Measurements from ENCODE around the gene RBM39. TPM values are rescaled to one million over a fixed set of nuclear protein-coding genes. Genes with fewer than 3 reads are reported as not detected.
A peak's percentile ranks its signal among the peaks of the same experiment; 100 is the strongest.

Gene RBM39
- total and polyA plus RNA-seq, 10 of the 15 experiments (the other 5 are each of a cell fraction or from before 2014, with no cell fraction given): 135 to 280 (median 217) TPM

DNA sequence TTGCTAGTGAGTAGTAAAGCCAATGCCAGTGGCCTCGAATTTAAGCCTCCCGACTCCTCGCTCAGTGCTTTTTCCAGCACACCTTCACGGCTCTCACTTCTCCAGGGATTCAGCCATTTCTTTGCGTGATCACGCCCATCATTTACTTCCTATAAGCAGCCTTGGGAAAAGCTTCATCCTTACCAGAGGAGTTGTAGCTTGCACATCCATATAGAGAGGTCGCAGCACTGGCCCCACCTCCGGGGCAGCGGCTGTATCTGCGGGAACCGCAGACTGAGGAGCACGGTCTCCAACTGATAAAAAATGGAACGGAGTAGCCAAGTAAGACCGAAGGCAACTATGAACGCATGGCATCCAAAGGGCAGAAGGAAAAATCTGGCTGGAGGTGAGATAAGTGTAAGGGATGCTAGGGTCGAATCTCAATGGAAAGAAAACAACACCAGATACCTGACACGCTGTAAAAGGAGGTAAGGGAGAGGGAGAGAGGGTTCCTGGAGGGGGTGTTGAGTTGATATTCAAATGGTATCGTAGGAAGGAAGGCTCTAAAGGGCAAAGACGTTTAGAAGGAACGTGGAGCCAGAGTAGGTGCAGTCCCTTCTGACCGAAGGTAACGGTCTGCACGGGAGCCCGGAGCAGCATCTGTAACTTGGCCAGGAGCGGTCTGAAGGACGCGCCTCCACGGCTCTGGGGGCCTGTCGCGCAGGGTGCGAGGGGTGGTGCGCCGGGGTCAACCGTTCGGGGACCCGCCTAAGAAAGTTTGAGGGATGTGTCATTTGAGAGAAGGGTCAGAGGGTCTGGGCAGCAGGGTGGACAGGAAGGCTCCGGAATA, 43.5 kb downstream of the RBM39 start:
- CTCF ChIA-PET: no interaction called here
- H3K9ac ChIP-seq (ENCODE audit: control insufficient read depth, insufficient read depth, low read length): peak overlapping the region; percentile 96
- TSS peak; percentile 41 for BruUV-seq (replicated peaks)
- H2AFZ ChIP-seq (ENCODE audit: control insufficient read depth, low read depth, low read length): peak overlapping the region; percentile 97
- TF ChIP-seq BHLHE40 (IDR thresholded peaks at IDR 0.05; ENCODE audit: borderline replicate concordance in 1 of 2, low read depth in 2 of 2, low read length in 1 of 2) (0 out of 4 replicates have a peak, but pooled peaks of 1 of the 2 experiments have one; percentile 17), RELA (IDR thresholded peaks at IDR 0.05; ENCODE audit: borderline replicate concordance, partially characterized antibody) (no peak), RUNX3 (IDR thresholded peaks at IDR 0.05; ENCODE audit: low read length) (0 out of 2 replicates have a peak, but pooled peaks have one; percentile 8), DPF2 (IDR thresholded peaks at IDR 0.05) (no peak), NRF1 (conservative IDR thresholded peaks at IDR 0.05; ENCODE audit: low read depth, low read length) (0 out of 2 replicates have a peak, but pooled peaks have one; percentile 9), STAT3 (IDR thresholded peaks at IDR 0.05; ENCODE audit: low read depth, low read length) (no peak)
- SMC1A ChIA-PET (ENCODE audit: uncharacterized antibody, unreplicated experiment): interaction anchor here (0.6 kb wide), 1 partner anchor 123 kb away, joined by 5 read pairs; no protein-coding TSS in a partner anchor
- FAIRE-seq: no peak
- RAD21 ChIA-PET (ENCODE audit: unreplicated experiment): interaction anchor here (1.0 to 1.2 kb wide), 3 partner anchors 35 to 212 kb away, joined by 3 to 4 read pairs (median 3); no protein-coding TSS in a partner anchor
- in situ Hi-C loops (cut with MboI): no loop called here
- H4K20me1 ChIP-seq (ENCODE audit: control insufficient read depth, insufficient read depth): no peaks in the 10 kb centered on the region; the same call in 1 of the 2 replicates
- H3K36me3 ChIP-seq (ENCODE audit: control insufficient read depth in 2 of 2, insufficient read depth in 2 of 2, low read length in 1 of 2): peaks cover 2 to 18% of the 10 kb centered on the region in 2 experiments; a peak in 3 of 4 replicates
- no peak for DNase-seq (ENCODE audit: low read depth, low spot score)
- 5% methylated on average over 37 of the region's 37 CpGs for whole genome bisulfite sequencing (ENCODE audit: insufficient coverage, insufficient replicate concordance, low lambda C conversion rate, missing lambda C conversion rate)
- POLR2A ChIA-PET: interaction anchor here (0.6 to 3.6 kb wide), 4 partner anchors 13 to 79 kb away, joined by 3 to 20 read pairs (median 7); partner anchors contain the start of gene RBM39
- intact Hi-C loops (cut with micrococcal nuclease; ENCODE audit: unreplicated experiment): loop anchor here (2.0 to 5.0 kb wide), 2 partner anchors 96 to 236 kb away; no protein-coding TSS in a partner anchor
- H3K27ac ChIP-seq (ENCODE audit: control insufficient read depth, insufficient read depth): peak overlapping the region; percentile 87
- H3K79me2 ChIP-seq (ENCODE audit: control insufficient read depth, insufficient read depth, low read length): peaks cover 27% of the 10 kb centered on the region
- H3K4me2 ChIP-seq (ENCODE audit: control insufficient read depth, insufficient read depth): peak overlapping the region; percentile 95
- no peaks in the 10 kb centered on the region for H3K9me3 ChIP-seq (replicated peaks; ENCODE audit: control insufficient read depth, insufficient read depth, low read length)
- H3K27me3 ChIP-seq (replicated peaks in 1 of 2; ENCODE audit: control insufficient read depth in 2 of 2, insufficient read depth in 2 of 2, low read length in 1 of 2): no peaks in the 10 kb centered on the region
- H3K4me1 ChIP-seq (ENCODE audit: control insufficient read depth, insufficient read depth, low read length): peaks cover 11% of the 10 kb centered on the region; the same call in 1 of the 2 replicates
- peak; percentile 55 for ATAC-seq
- peak overlapping the region; percentile 71 for H3K4me3 ChIP-seq

Data from GM12878 (cell line).